ENCODE data around the gene TTC22. TPM values are rescaled to one million over a fixed set of nuclear protein-coding genes. Genes with fewer than 3 reads are reported as not detected.

TTC22 gene
- total RNA-seq, 1 donor from 2014 or later = 0.17 TPM

DNA sequence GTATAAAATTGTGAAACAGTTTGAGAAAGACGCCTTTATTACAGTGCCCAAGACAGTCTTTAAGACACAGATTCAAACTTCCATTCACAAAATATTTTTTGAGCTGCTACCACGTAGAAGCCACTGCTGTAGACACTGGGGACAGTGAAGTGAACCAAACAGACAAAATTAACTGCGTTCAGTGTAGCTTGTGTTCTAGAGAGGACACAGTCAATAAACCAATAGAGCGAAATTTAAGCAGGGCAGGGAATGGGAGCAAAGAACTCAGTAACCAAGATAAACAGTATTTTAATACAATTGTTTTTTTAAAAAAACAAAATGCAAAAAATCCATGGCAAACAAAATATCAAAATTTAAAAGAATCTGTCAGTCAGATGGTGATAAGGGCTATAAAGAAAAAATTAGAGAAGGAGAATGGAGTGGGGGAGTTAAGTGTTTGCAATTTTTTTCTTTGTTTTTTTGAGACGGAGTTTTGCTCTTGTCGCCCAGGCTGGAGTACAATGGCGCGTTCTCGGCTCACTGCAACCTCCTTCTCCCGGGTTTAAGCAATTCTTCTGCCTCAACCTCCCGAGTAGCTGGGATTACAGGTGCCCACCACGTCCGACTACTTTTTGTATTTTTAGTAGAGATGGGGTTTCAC lies 36.1 kb downstream of the TTC22 start:
- peak; percentile 34 for ATAC-seq
- no peak for DNase-seq
- intact Hi-C loops (cut with micrococcal nuclease) = no loop called here

DNA sequence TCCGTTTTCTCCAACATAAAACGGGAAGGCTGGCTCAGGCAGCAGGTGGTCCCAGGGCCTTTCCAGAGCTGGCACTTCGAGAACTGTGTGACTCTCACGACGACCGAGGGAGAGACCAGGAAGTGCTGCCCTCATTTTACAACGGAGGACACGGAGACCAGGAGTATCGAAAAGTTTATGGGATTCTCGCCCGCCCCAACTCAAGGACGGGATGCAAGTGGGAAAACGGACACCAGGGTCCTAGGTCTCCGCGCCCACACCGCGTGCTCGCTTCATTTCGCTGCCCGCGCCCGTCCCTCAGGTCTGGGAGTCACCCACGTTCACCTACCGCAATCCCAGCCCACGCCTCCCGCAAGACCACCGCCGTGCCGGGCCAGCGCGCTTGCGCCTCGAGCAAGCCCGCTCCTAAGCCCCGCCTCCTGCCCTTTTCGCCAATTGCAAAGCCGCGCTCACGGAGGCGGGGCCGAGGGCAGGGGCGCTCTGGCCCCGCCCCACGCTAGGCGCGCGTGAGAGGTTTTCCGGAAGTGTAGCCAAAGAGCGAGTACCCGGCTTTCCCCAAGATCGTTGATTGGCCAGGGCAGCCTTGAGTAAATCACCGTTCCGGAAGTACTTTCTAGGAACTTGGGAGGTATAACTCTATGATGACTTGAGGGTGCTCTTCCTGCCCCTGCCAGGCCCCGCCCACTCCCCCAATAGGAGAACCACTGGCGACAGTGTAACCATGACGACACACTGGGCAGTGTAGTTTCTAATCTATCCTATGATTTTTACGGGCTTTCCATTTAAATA lies 36.8 kb downstream of the TTC22 start, which contains the start of gene PARS2:
PARS2 (minus strand) TSS at position 391 of the 789 bp plus-strand sequence. CDS start 5,362 bp downstream, outside the sequence.
- peak; percentile 98 for DNase-seq
- intact Hi-C loops (cut with micrococcal nuclease) = no loop called here
- peak; percentile 98 for ATAC-seq

DNA sequence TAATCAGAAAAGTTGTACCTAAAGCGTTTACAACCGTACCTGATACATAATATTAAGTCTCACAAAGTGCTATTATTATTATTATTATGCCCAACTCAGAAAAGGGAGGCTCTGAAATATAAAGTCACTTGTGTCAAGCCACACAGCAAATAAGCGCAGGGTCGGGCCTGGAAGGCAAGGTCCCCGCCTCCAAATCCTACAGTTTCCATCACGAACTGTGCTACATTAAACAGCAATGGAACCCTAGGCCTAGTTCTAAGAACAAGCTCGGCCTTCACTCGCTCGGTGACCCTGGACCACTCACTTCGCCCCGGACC lies 37.3 kb downstream of the TTC22 start:
- intact Hi-C loops (cut with micrococcal nuclease) = no loop called here
- no peak for ATAC-seq
- no peak for DNase-seq

DNA sequence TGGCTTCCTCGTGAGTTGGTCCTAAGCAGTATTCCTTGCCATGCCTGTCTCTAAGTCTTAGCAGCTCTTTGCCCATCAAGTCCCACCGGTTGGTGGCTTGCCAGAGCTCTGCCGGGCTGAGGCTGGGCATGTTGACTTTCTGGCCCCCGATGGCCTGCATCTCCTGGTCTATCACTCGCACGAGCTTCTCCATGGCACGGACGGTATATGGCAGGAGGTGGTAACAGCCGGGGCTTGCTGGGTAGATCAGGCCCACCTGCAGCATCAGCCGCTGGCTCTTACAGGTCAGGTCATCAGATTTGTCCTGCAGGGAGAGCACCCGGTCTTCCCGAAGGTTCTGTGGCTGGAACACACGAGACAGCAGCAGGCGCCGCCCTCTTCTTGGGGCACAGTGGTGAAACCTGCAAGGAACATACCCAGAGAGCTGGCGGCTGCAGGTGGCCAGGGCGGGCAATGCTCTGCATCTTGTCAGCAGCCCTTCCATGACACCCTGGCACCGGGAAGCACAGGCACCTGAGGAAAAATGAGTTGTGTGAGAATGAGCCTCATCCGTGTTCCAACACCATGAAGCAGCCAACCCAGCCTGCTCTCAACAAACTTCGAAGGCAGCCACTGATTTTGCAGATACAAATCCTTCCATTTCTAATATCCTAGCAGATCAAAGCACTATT lies 42.3 kb downstream of the TTC22 start:
- intact Hi-C loops (cut with micrococcal nuclease) = no loop called here
- ATAC-seq = no peak
- DNase-seq = no peak

DNA sequence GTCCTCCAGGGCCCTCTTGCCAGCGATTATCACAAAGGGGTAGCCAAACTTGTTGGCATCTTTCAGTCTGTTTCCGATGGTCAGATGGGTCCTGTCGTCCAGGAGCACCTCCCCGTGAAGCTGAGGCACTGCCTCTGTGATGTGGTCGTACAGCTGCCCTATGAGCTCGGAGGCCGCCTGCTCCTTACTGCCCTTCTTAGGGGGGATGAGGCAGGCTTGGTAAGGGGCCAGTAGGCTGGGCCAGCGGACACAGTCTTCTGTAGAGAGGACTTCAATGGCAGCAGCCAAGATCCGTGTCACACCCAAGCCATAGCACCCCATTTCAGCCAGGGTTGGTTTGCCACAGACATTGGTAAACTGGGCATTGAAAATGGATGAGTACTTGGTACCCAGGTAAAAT lies 43.3 kb downstream of the TTC22 start:
- ATAC-seq (no peak), DNase-seq (no peak)
- intact Hi-C loops (cut with micrococcal nuclease) = no loop called here

DNA sequence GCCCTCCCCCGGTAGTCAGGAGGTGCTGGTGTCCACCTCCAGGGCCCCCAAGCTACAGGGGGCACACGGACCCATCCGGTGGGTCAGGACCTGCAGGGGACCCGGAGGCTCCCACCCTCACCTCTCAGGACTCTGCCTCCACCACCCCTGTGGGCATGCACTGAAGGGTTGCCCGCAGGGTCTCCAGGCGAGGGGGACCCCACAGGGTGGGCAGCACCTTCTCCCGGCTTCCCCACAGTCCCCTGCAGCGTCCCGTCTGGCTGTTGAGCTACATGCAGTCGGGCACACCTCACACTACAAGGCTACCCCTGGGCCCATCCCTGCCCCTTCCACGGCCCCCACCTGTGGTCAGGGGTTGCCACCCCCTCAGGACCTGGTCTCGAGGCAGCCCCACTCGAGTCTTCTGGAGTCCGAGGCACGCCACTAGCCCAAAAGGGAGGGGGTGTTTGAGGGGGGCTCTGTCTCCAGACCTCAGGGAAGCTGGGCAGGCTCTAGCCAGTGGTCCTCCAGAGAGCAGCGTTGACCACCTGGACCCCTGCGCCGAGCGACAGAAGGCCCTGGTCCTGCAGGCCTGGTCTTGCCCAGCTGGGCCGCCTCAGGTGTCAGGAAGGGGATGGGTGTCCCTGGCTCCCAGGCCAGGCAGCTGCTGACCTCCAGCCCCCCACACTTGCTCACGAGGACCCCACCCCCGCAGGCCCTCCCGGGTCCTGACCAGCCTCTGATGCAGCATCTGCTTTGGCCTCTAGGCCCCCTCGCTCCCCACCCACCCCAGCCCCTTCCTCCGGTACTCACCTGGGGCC lies 46.4 kb downstream of the TTC22 start:
- ATAC-seq (no peak), DNase-seq (no peak)
- intact Hi-C loops (cut with micrococcal nuclease) = no loop called here

DNA sequence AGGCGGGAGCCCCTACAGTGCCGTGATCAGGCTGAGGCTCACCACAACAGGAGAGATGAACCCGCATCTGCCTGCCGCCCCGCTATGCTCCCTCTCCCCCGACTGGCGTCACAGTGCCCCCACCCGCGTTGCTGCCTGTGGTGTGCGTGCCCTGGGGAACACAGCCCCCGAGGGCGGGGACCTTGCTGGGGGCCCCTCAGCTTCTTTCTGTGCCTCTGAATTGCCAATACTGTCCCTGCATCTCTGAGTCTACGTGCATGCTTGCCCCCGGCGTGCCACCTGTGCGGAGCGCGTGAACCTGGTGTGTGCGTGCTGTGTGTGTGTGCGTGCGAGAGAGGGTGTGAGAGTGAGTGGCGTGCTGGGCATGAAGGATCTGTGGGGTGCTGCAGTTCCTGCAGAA lies 47.1 kb downstream of the TTC22 start:
- ATAC-seq (no peak), DNase-seq (no peak)
- intact Hi-C loops (cut with micrococcal nuclease) = no loop called here

DNA sequence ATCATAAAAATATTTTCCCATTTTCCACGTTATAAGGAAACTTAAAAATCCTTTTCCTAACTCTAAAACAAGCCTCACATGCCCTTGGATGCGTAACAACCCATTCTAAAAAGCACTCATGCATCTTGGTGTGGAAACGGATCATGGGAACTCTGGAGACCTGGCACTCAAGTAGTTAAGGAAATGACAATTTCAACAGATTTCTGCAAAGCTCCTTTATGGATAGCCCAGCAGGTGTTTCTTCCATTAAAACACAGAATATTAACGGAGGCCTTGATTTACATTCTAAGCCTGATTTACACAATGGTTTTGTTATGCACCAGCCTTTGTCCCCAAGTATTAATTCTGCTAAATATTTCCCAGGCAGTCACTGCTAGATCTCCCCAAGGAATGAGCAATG lies 49.7 kb downstream of the TTC22 start:
- ATAC-seq (no peak), DNase-seq (no peak)
- intact Hi-C loops (cut with micrococcal nuclease) = no loop called here

DNA sequence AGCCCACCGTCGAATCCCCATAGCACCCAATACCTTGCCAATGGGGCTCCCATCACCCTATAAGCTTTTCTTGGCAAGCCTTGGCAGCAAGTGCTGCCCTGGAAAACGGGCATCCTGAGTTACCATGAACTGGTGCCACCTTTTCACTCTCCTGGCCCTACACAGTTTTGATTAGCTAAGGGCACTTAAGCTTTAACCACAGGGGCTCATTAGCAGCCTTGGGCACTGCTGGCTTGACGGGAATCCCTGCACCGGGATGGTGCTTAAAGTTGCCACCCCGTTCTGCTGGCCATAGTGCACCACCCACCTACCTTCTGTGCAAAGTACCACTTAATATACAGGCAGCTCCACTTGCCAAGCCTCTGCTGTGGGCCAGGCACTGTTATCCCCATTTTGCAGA lies 50.5 kb downstream of the TTC22 start:
- DNase-seq (no peak), ATAC-seq (no peak)
- intact Hi-C loops (cut with micrococcal nuclease) = no loop called here

DNA sequence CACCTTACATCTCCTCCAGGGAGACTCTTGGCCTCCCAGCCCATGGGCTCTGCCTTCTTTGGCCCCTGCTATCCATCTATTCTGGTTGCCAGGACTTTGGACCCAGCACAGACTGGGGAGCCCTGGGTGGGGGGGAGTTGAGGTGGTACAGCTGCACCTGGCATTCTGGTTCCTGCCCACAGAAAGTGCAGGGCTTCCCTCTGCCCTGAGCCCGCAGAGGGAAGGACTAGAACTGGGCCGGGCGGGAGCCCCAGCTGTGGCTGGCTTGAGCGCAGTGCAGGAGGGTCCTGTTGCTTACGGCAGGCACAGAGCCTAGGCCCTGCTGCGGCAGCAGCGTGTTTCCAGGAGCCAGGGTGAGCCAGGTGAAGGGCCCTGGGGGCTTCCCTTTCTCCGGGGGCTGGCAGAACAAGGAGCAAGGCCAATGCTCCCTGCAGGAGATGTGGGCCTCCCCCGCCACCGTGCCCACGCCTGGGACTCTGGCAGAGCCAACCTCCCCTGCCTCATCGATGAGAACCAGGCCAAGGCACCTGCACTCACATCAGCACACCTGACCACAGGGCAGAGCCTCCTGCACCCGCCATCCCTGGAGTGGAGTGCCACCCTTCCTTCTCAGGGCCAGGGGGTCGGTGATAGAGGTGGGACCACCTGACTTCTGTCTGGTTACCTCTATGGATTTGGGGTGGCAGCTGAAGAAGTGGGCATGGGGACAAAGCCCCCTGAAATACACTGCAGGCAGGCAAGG lies 52.9 kb downstream of the TTC22 start:
- ATAC-seq (no peak), DNase-seq (no peak)
- intact Hi-C loops (cut with micrococcal nuclease) = no loop called here

DNA sequence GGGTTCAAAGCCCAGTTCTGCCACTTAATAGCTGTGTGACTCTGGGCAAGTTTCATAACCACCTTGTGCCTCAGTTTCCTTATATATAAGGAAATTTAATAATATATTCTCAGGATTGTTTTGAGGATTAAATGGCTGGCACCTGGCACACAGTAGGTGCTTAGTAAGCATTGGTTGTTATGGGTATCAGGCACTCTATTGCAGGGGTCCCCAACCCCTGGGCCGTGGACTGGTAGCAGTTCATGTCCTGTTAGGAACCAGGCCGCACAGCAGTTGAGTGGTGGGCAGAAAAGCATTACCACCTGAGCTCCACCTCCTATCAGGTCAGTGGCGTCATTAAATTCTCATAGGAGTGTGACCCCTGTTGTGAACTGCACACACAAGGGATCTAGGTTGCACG lies 55.3 kb downstream of the TTC22 start:
- intact Hi-C loops (cut with micrococcal nuclease) = no loop called here
- ATAC-seq = no peak

DNA sequence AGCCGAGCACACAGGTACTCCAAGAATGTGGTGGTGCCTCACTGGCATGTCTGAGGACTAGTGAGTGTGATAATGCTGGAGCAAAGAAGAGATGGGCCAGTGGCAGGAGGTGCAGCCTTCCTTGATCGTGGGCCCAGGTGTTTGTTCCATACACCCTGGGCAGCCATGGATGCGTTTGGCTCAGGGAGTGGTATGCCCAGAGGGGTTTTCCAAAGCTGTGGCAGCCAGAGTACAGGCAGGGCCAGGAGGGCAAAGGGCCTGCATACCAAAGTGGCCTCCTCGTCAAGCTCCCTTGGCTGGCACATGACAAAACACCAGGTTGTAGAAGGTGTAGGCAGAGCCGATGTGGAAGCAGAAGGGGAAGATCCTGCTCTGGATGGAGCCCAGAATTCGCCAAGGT lies 55.8 kb downstream of the TTC22 start:
- intact Hi-C loops (cut with micrococcal nuclease) = no loop called here
- DNase-seq (no peak), ATAC-seq (no peak)

More for the DNA sequence above, 55.3 kb downstream of the TTC22 start:
- DNase-seq = no peak

DNA sequence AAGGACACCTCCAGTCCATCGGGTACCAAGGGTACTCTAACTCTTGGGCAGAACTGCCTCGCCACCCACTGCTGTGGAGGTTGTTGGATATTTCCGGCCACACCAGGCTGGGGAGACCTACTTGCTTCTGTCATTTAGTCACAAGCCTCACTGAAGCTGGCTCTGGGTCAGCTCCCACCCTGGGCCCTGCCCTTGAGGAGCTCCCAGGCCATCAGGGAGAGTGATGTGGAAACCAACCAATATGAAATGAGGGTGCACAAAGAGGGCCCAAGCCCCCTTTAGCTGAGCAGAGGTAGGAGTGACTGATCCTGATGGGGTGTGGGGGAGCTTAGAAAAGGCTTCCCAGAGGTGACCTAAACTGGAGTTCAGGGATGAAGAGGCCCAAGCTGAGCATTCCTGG lies 56.4 kb downstream of the TTC22 start:
- DNase-seq (no peak), ATAC-seq (no peak)
- intact Hi-C loops (cut with micrococcal nuclease) = no loop called here

DNA sequence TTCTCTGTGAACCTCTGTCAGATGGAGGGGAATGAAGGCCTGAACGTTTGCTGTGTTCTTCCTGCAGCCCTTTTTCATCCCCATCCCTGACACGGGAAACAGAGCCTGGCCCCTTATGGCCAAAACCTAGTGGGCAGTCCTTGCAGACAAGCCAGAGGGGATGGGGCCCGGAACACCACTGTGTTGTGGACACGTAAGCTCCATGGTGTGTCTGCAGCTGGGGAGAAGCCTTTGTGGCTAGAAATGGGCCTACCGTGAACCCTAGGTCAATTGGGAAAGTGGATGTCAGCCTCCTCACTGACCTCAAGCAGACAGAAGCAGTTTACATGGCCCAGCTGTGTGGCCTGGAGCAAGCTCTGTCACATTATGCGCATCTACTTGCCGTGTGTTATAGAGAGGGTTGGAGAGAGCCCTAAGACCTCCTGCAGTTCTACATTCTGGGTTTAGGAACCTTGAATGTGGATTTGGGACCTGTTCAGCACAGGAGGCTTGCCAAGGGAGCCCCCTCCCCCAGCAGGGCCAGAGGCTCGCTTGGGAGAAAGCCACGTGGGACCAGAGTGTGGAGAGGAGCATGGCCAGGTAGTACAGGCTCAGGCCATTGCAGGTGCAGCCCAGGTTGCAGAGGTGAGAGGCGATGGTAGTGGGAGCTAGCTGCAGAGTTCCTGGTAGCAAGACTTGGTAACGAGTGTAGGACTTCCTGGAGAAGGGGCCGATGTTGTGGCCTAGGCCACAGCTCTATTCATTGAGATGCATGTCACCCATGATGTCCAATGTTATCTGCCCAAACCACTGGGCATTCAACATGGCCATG lies 57.5 kb downstream of the TTC22 start:
- peak; percentile 54 for ATAC-seq
- no peak for DNase-seq
- intact Hi-C loops (cut with micrococcal nuclease) = no loop called here

DNA sequence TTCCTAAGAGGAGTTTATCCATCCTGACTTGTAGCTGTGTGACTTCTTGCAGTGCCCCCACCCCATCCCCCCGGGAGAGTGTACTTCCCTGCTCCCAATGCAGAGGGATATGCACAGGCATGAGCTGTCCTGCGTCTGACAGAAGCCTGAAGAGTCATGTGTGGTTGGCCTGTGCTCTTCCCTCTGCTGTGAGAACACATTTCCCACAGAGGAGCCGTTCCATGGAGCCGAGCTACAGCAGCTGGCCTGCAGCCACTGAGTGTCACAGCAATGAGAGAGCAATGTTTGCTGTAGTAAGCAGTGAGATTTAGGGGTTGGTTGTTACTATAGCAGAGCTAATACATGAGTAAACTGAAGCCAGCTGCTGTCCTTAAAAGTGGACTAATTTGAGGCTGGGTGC lies 58.8 kb downstream of the TTC22 start:
- ATAC-seq = peak; percentile 25
- intact Hi-C loops (cut with micrococcal nuclease) = no loop called here
- no peak for DNase-seq

DNA sequence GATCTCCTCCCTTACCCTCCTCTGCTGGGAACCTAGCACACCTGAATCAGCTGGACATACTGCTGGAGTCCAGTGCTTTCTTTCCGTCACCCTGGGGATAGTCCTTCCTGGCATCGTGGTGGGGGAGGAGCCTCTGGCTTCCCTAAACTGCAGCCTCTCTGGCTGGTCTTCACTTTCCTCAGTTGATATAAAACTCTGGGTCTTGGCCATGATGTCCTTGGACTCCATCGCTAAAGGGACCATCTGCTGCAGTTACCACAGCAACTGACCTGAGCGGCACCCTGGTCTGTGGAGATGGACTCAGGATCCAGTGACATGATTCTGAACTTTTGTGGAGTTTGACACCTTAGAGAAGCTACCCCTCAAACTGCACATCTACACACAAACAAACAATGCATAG lies 59.6 kb downstream of the TTC22 start:
- intact Hi-C loops (cut with micrococcal nuclease) = no loop called here
- no peak for ATAC-seq
- DNase-seq = no peak

DNA sequence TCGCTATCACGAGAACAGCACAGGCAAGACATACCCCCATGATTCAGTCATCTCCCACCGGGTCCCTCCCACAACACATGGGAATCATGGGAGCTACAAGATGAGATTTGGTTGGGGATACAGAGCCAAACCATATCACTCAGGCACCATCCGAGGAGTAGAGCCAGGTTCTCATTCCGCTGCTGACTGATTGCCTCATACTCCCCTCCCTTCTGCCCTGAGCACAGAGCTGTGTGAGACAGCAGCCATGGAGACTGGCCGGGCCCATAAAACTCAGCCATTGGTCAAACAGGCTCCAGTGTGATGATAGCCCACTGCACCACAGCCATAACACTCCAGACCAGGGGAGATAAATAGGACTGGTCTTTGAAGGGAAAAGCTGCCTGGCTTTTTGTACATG lies 62.9 kb downstream of the TTC22 start:
- ATAC-seq (no peak), DNase-seq (no peak)
- intact Hi-C loops (cut with micrococcal nuclease) = no loop called here

DNA sequence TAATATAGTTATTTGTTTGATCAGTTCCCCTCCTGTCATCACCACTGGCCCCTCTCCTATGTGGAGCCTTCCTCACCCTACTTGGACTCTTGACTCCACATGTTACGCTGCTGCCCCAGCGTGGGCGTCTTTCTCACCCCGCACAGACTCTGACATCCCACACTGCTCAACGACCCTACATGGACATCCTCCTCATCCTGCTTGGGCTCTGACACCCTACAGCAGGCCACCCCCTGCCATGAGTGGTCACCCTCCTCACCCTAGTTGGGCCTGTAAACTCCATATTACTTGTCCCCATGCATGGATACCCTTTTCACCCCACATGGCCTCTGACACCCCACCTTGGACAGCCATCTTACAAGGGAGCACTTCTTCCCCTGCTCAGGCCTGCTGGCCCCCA lies 64.4 kb downstream of the TTC22 start:
- DNase-seq (no peak), ATAC-seq (no peak)
- intact Hi-C loops (cut with micrococcal nuclease) = no loop called here
